Measurements from ENCODE around the gene HSF2BP. TPM values are rescaled to one million over a fixed set of nuclear protein-coding genes. Genes with fewer than 3 reads are reported as not detected.
"Not testable (repeated sequence)": the region's sequence is repeated elsewhere in the genome, so short reads cannot be mapped to it uniquely, and the experiment has no call there.

Gene HSF2BP
- total RNA-seq, 1 donor from 2014 or later: 3.4 TPM

- H3K4me1 Mint-ChIP-seq (ENCODE audit: unreplicated experiment); H3K27ac Mint-ChIP-seq (ENCODE audit: unreplicated experiment); H3K36me3 Mint-ChIP-seq (ENCODE audit: unreplicated experiment); H3K9me3 Mint-ChIP-seq (ENCODE audit: unreplicated experiment); H3K4me3 Mint-ChIP-seq (ENCODE audit: unreplicated experiment); DNase-seq (ENCODE audit: extremely low spot score, unreplicated experiment); H3K27me3 Mint-ChIP-seq (ENCODE audit: unreplicated experiment): not testable (repeated sequence)
Observed at GRCh38 chr21:43513023-43513422, 146.3 kb downstream of the HSF2BP start.

- H3K4me1 Mint-ChIP-seq (ENCODE audit: unreplicated experiment); DNase-seq (ENCODE audit: extremely low spot score, unreplicated experiment); H3K27ac Mint-ChIP-seq (ENCODE audit: unreplicated experiment); H3K9me3 Mint-ChIP-seq (ENCODE audit: unreplicated experiment); H3K27me3 Mint-ChIP-seq (ENCODE audit: unreplicated experiment); H3K4me3 Mint-ChIP-seq (ENCODE audit: unreplicated experiment); H3K36me3 Mint-ChIP-seq (ENCODE audit: unreplicated experiment): not testable (repeated sequence)
Observed at GRCh38 chr21:43511209-43511608, 148.1 kb downstream of the HSF2BP start.

- H3K4me3 Mint-ChIP-seq (ENCODE audit: unreplicated experiment); H3K4me1 Mint-ChIP-seq (ENCODE audit: unreplicated experiment); H3K9me3 Mint-ChIP-seq (ENCODE audit: unreplicated experiment); H3K27ac Mint-ChIP-seq (ENCODE audit: unreplicated experiment); DNase-seq (ENCODE audit: extremely low spot score, unreplicated experiment); H3K36me3 Mint-ChIP-seq (ENCODE audit: unreplicated experiment); H3K27me3 Mint-ChIP-seq (ENCODE audit: unreplicated experiment): not testable (repeated sequence)
Observed at GRCh38 chr21:43510669-43511068, 148.6 kb downstream of the HSF2BP start.

GRCh38 chr21:43503892-43504291, 155.4 kb downstream of the HSF2BP start:
- not testable (repeated sequence) for H3K9me3 Mint-ChIP-seq (ENCODE audit: unreplicated experiment); H3K27me3 Mint-ChIP-seq (ENCODE audit: unreplicated experiment); H3K4me3 Mint-ChIP-seq (ENCODE audit: unreplicated experiment); H3K27ac Mint-ChIP-seq (ENCODE audit: unreplicated experiment); DNase-seq (ENCODE audit: extremely low spot score, unreplicated experiment); H3K36me3 Mint-ChIP-seq (ENCODE audit: unreplicated experiment); H3K4me1 Mint-ChIP-seq (ENCODE audit: unreplicated experiment)

- DNase-seq (ENCODE audit: extremely low spot score, unreplicated experiment); H3K9me3 Mint-ChIP-seq (ENCODE audit: unreplicated experiment); H3K4me1 Mint-ChIP-seq (ENCODE audit: unreplicated experiment); H3K36me3 Mint-ChIP-seq (ENCODE audit: unreplicated experiment); H3K27me3 Mint-ChIP-seq (ENCODE audit: unreplicated experiment); H3K4me3 Mint-ChIP-seq (ENCODE audit: unreplicated experiment); H3K27ac Mint-ChIP-seq (ENCODE audit: unreplicated experiment): not testable (repeated sequence)
Observed at GRCh38 chr21:43503075-43503750, 156.1 kb downstream of the HSF2BP start.

- not testable (repeated sequence) for H3K4me1 Mint-ChIP-seq (ENCODE audit: unreplicated experiment); DNase-seq (ENCODE audit: extremely low spot score, unreplicated experiment); H3K4me3 Mint-ChIP-seq (ENCODE audit: unreplicated experiment); H3K27ac Mint-ChIP-seq (ENCODE audit: unreplicated experiment); H3K9me3 Mint-ChIP-seq (ENCODE audit: unreplicated experiment); H3K36me3 Mint-ChIP-seq (ENCODE audit: unreplicated experiment); H3K27me3 Mint-ChIP-seq (ENCODE audit: unreplicated experiment)
Observed at GRCh38 chr21:43502407-43503071, 156.7 kb downstream of the HSF2BP start.

- not testable (repeated sequence) for H3K9me3 Mint-ChIP-seq (ENCODE audit: unreplicated experiment); DNase-seq (ENCODE audit: extremely low spot score, unreplicated experiment); H3K27ac Mint-ChIP-seq (ENCODE audit: unreplicated experiment); H3K4me3 Mint-ChIP-seq (ENCODE audit: unreplicated experiment); H3K4me1 Mint-ChIP-seq (ENCODE audit: unreplicated experiment); H3K36me3 Mint-ChIP-seq (ENCODE audit: unreplicated experiment); H3K27me3 Mint-ChIP-seq (ENCODE audit: unreplicated experiment)
Observed at GRCh38 chr21:43498924-43499323, 160.4 kb downstream of the HSF2BP start.

GRCh38 chr21:43498065-43498464, 161.2 kb downstream of the HSF2BP start:
- H3K27me3 Mint-ChIP-seq (ENCODE audit: unreplicated experiment); H3K4me3 Mint-ChIP-seq (ENCODE audit: unreplicated experiment); H3K4me1 Mint-ChIP-seq (ENCODE audit: unreplicated experiment); H3K27ac Mint-ChIP-seq (ENCODE audit: unreplicated experiment); H3K9me3 Mint-ChIP-seq (ENCODE audit: unreplicated experiment); DNase-seq (ENCODE audit: extremely low spot score, unreplicated experiment); H3K36me3 Mint-ChIP-seq (ENCODE audit: unreplicated experiment): not testable (repeated sequence)

- not testable (repeated sequence) for H3K4me3 Mint-ChIP-seq (ENCODE audit: unreplicated experiment); H3K27me3 Mint-ChIP-seq (ENCODE audit: unreplicated experiment); H3K36me3 Mint-ChIP-seq (ENCODE audit: unreplicated experiment); H3K9me3 Mint-ChIP-seq (ENCODE audit: unreplicated experiment); DNase-seq (ENCODE audit: extremely low spot score, unreplicated experiment); H3K4me1 Mint-ChIP-seq (ENCODE audit: unreplicated experiment); H3K27ac Mint-ChIP-seq (ENCODE audit: unreplicated experiment)
Observed at GRCh38 chr21:43494279-43495012, 164.8 kb downstream of the HSF2BP start.

- not testable (repeated sequence) for H3K9me3 Mint-ChIP-seq (ENCODE audit: unreplicated experiment); DNase-seq (ENCODE audit: extremely low spot score, unreplicated experiment); H3K36me3 Mint-ChIP-seq (ENCODE audit: unreplicated experiment); H3K4me1 Mint-ChIP-seq (ENCODE audit: unreplicated experiment); H3K4me3 Mint-ChIP-seq (ENCODE audit: unreplicated experiment); H3K27ac Mint-ChIP-seq (ENCODE audit: unreplicated experiment); H3K27me3 Mint-ChIP-seq (ENCODE audit: unreplicated experiment)
Observed at GRCh38 chr21:43493471-43493870, 165.8 kb downstream of the HSF2BP start.

- H3K36me3 Mint-ChIP-seq (ENCODE audit: unreplicated experiment); H3K4me3 Mint-ChIP-seq (ENCODE audit: unreplicated experiment); DNase-seq (ENCODE audit: extremely low spot score, unreplicated experiment); H3K27ac Mint-ChIP-seq (ENCODE audit: unreplicated experiment); H3K9me3 Mint-ChIP-seq (ENCODE audit: unreplicated experiment); H3K27me3 Mint-ChIP-seq (ENCODE audit: unreplicated experiment); H3K4me1 Mint-ChIP-seq (ENCODE audit: unreplicated experiment): not testable (repeated sequence)
Observed at GRCh38 chr21:43488235-43488634, 171.1 kb downstream of the HSF2BP start.

- not testable (repeated sequence) for DNase-seq (ENCODE audit: extremely low spot score, unreplicated experiment); H3K27ac Mint-ChIP-seq (ENCODE audit: unreplicated experiment); H3K4me3 Mint-ChIP-seq (ENCODE audit: unreplicated experiment); H3K4me1 Mint-ChIP-seq (ENCODE audit: unreplicated experiment); H3K9me3 Mint-ChIP-seq (ENCODE audit: unreplicated experiment); H3K36me3 Mint-ChIP-seq (ENCODE audit: unreplicated experiment); H3K27me3 Mint-ChIP-seq (ENCODE audit: unreplicated experiment)
Observed at GRCh38 chr21:43486051-43486450, 173.2 kb downstream of the HSF2BP start.
